ENCODE data around the gene GSTM2. TPM values are rescaled to one million over a fixed set of nuclear protein-coding genes. Genes with fewer than 3 reads are reported as not detected.

Gene GSTM2
- total and polyA plus RNA-seq, 2 experiments from 2014 or later = 78.5 to 117 TPM

GRCh38 chr1:109641861-109642260, 26.0 kb upstream of the GSTM2 start:
- DNase-seq (ENCODE audit: low read depth in 1 of 2, low spot score in 1 of 2) = no peak
- H3K4me1 ChIP-seq (ENCODE audit: low read depth) = no peaks in the 10 kb centered on the region
- H3K9me3 ChIP-seq (ENCODE audit: low read depth) = no peaks in the 10 kb centered on the region
- no peak overlapping the region for H3K4me3 ChIP-seq
- peaks cover 7% of the 10 kb centered on the region for H3K27me3 ChIP-seq
- H3K27ac ChIP-seq = no peak overlapping the region
- no peak for TF ChIP-seq CTCF (IDR thresholded peaks at IDR 0.05; ENCODE audit: low read depth, low read length)
- no peaks in the 10 kb centered on the region for H3K36me3 ChIP-seq

GRCh38 chr1:109642626-109643025, 25.2 kb upstream of the GSTM2 start:
- TF ChIP-seq CTCF (IDR thresholded peaks at IDR 0.05; ENCODE audit: low read depth, low read length) = no peak
- DNase-seq (ENCODE audit: low read depth in 1 of 2, low spot score in 1 of 2) = no peak

GRCh38 chr1:109643385-109644230, 24.2 kb upstream of the GSTM2 start:
- peak; percentile 94 for TF ChIP-seq CTCF (IDR thresholded peaks at IDR 0.05; ENCODE audit: low read depth, low read length)
- H3K9me3 ChIP-seq (ENCODE audit: low read depth) = no peaks in the 10 kb centered on the region
- no peak overlapping the region for H3K4me3 ChIP-seq
- peaks cover 7% of the 10 kb centered on the region for H3K27me3 ChIP-seq
- H3K36me3 ChIP-seq = no peaks in the 10 kb centered on the region
- no peak overlapping the region for H3K27ac ChIP-seq
- no peaks in the 10 kb centered on the region for H3K4me1 ChIP-seq (ENCODE audit: low read depth)
- DNase-seq (ENCODE audit: low read depth in 1 of 2, low spot score in 1 of 2) = peak; percentile 80 to 90

More at GRCh38 chr1:109642626-109643025, 25.2 kb upstream of the GSTM2 start:
- Histone ChIP-seq H3K27ac (no peak overlapping the region), H3K4me1 (ENCODE audit: low read depth) (no peaks in the 10 kb centered on the region), H3K36me3 (no peaks in the 10 kb centered on the region), H3K4me3 (no peak overlapping the region), H3K9me3 (ENCODE audit: low read depth) (no peaks in the 10 kb centered on the region), H3K27me3 (peaks cover 7% of the 10 kb centered on the region)

- Histone ChIP-seq H3K4me3 (no peak overlapping the region), H3K27ac (no peak overlapping the region), H3K36me3 (no peaks in the 10 kb centered on the region), H3K9me3 (ENCODE audit: low read depth) (no peaks in the 10 kb centered on the region), H3K27me3 (peaks cover 7% of the 10 kb centered on the region), H3K4me1 (ENCODE audit: low read depth) (no peaks in the 10 kb centered on the region)
- TF ChIP-seq CTCF (IDR thresholded peaks at IDR 0.05; ENCODE audit: low read depth, low read length) = no peak
- no peak for DNase-seq (ENCODE audit: low read depth in 1 of 2, low spot score in 1 of 2)
Measured at GRCh38 chr1:109644670-109645069, 23.2 kb upstream of the GSTM2 start.

GRCh38 chr1:109649491-109649914, 18.4 kb upstream of the GSTM2 start:
- Histone ChIP-seq H3K4me3 (no peak overlapping the region), H3K36me3 (no peaks in the 10 kb centered on the region), H3K4me1 (ENCODE audit: low read depth) (no peaks in the 10 kb centered on the region), H3K27me3 (peaks cover 22% of the 10 kb centered on the region), H3K27ac (no peak overlapping the region), H3K9me3 (ENCODE audit: low read depth) (no peaks in the 10 kb centered on the region)
- DNase-seq (ENCODE audit: low read depth in 1 of 2, low spot score in 1 of 2) = peak in 1 of 2 donors; percentile 66
- peak; percentile 37 for TF ChIP-seq CTCF (IDR thresholded peaks at IDR 0.05; ENCODE audit: low read depth, low read length)
